Caco-2 (cell line): Measurements from ENCODE around the gene ATP8B1. TPM values are rescaled to one million over a fixed set of nuclear protein-coding genes. Genes with fewer than 3 reads are reported as not detected.

Experiments
- BruUV-seq: library from RNA; stranded (reverse); fragments of 400-500 nt; replicated peaks from 2 replicates; lab custom pipeline; 2021; lab: Mats Ljungman, UMichigan
- CTCF ChIA-PET: fragments of 300-600 bp; sonication (Branson Sonifier 250); formaldehyde crosslinking; loops from one replicate; lab custom pipeline; 2022; ENCODE audit warnings: antibody characterized with exemption; lab: Charles Lee
- POLR2A ChIA-PET: fragments of 300-600 bp; sonication (Branson Sonifier 250); formaldehyde crosslinking; loops from one replicate; lab custom pipeline; 2022; ENCODE audit warnings: antibody characterized with exemption; lab: Charles Lee
- DNase-seq, 2 experiments: peaks; one replicate each; pipeline versions ENCODE4 v3.0.0 to v3.0.0-alpha.2; 2020 to 2022
- H3K27me3 ChIP-seq: replicated peaks from 2 replicates; pipeline ENCODE4 v1.6.0; 2011; ENCODE audit warnings: low read length; ENCODE audit not compliant: control insufficient read depth, insufficient read depth
- H3K36me3 ChIP-seq: 2 replicates; pipeline ENCODE4 v1.5.1; 2011; ENCODE audit warnings: low read length; ENCODE audit not compliant: control insufficient read depth, insufficient read depth
- H3K4me1 ChIP-seq: fragments of 250-450 bp; sonication (Bioruptor Pico); 2 replicates; pipeline ENCODE4 v1.5.1; 2020; ENCODE audit warnings: mild to moderate bottlenecking
- H3K4me3 ChIP-seq: 2 replicates; pipeline ENCODE4 v1.5.1; 2011; ENCODE audit warnings: low read depth, mild to moderate bottlenecking, control low read depth, low read length
- H3K9me3 ChIP-seq: fragments of 250-450 bp; sonication (Bioruptor Pico); 2 replicates; pipeline ENCODE4 v1.5.1; 2020; ENCODE audit warnings: mild to moderate bottlenecking, moderate library complexity
- H3K27ac Mint-ChIP-seq: one replicate; pipeline ENCODE4 v1.8.0; 2022; ENCODE audit warnings: mixed read lengths; ENCODE audit not compliant: unreplicated experiment
- H3K27me3 Mint-ChIP-seq: one replicate; pipeline ENCODE4 v1.8.0; 2022; ENCODE audit warnings: mixed read lengths; ENCODE audit not compliant: insufficient read depth, unreplicated experiment
- H3K36me3 Mint-ChIP-seq: one replicate; pipeline ENCODE4 v1.8.0; 2022; ENCODE audit warnings: mild to moderate bottlenecking, mixed read lengths; ENCODE audit not compliant: insufficient read depth, unreplicated experiment
- H3K4me1 Mint-ChIP-seq: one replicate; pipeline ENCODE4 v1.8.0; 2022; ENCODE audit warnings: low read depth, mixed read lengths; ENCODE audit not compliant: unreplicated experiment
- H3K4me3 Mint-ChIP-seq: one replicate; pipeline ENCODE4 v1.8.0; 2022; ENCODE audit warnings: mild to moderate bottlenecking, moderate library complexity, mixed read lengths; ENCODE audit not compliant: unreplicated experiment
- H3K9me3 Mint-ChIP-seq: one replicate; pipeline ENCODE4 v1.8.0; 2022; ENCODE audit warnings: mixed read lengths; ENCODE audit not compliant: unreplicated experiment
- intact Hi-C: fragments of 100-400 bp; cut with micrococcal nuclease; formaldehyde crosslinking; loops from one replicate; pipeline ENCODE4 v1.10.0; 2022; ENCODE audit not compliant: unreplicated experiment
- total RNA-seq: library from RNA; stranded (reverse); gene quantifications from 2 replicates; pipeline ENCODE4 v1.2.3, GENCODE V29; 2022
- TF ChIP-seq, protein P1 (sequence below), 2 experiments: fragments of 200-600 bp in 1 of 2; IDR thresholded peaks; 1 replicate in 1 of 2; 2 replicates in 1 of 2; pipeline versions ENCODE4 v1.5.1 to v1.8.0; 2011 to 2022; ENCODE audit warnings: antibody characterized with exemption in 1 of 2, control low read depth in 1 of 2, inconsistent platforms in 1 of 2, low read depth in 1 of 2, low read length in 1 of 2, mild to moderate bottlenecking in 1 of 2, moderate library complexity in 1 of 2; ENCODE audit not compliant: insufficient read depth in 1 of 2, severe bottlenecking in 1 of 2, unreplicated experiment in 1 of 2

Gene ATP8B1
- total RNA-seq, 1 experiment from 2014 or later: 31.6 TPM

DNA sequence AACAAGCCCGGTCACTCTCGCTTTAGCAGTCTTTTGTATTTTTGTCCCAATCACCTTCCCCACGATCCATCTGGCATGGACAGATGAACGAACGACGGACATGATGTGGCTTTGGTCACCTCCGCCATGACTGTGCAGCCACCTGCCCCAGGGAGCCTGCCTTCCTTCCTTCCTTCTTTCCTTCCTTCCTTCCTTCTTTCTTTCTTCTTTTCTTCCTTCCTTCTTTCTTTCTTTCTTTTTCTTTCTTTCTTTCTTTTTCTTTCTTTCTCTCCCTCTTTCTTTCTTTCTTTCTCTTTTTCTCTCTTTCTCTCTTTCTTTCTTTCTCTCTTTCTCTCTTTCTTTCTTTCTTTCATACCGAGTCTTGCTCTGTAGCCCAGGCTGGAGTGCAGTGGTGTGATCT, 39.0 kb downstream of the ATP8B1 start:
- CTCF ChIA-PET: no interaction called here
- no peaks in the 10 kb centered on the region for H3K27me3 Mint-ChIP-seq
- no peaks in the 10 kb centered on the region for H3K27me3 ChIP-seq
- H3K4me3 Mint-ChIP-seq: no peak overlapping the region
- H3K9me3 Mint-ChIP-seq: no peaks in the 10 kb centered on the region
- no peaks in the 10 kb centered on the region for H3K9me3 ChIP-seq
- POLR2A ChIA-PET: no interaction called here
- H3K4me1 ChIP-seq: no peaks in the 10 kb centered on the region
- H3K36me3 ChIP-seq: no peaks in the 10 kb centered on the region
- peaks cover 7% of the 10 kb centered on the region for H3K36me3 Mint-ChIP-seq
- H3K4me3 ChIP-seq: no peak overlapping the region
- intact Hi-C loops: loop anchor here (5.0 kb wide), 1 partner anchor 38 kb away; the partner anchor contains the start of gene ATP8B1
- BruUV-seq: no TSS peak
- TF ChIP-seq, protein P1, sequence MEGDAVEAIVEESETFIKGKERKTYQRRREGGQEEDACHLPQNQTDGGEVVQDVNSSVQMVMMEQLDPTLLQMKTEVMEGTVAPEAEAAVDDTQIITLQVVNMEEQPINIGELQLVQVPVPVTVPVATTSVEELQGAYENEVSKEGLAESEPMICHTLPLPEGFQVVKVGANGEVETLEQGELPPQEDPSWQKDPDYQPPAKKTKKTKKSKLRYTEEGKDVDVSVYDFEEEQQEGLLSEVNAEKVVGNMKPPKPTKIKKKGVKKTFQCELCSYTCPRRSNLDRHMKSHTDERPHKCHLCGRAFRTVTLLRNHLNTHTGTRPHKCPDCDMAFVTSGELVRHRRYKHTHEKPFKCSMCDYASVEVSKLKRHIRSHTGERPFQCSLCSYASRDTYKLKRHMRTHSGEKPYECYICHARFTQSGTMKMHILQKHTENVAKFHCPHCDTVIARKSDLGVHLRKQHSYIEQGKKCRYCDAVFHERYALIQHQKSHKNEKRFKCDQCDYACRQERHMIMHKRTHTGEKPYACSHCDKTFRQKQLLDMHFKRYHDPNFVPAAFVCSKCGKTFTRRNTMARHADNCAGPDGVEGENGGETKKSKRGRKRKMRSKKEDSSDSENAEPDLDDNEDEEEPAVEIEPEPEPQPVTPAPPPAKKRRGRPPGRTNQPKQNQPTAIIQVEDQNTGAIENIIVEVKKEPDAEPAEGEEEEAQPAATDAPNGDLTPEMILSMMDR (IDR thresholded peaks at IDR 0.05; ENCODE audit: insufficient read depth in 1 of 2, low read depth in 1 of 2, low read length in 1 of 2, severe bottlenecking in 1 of 2, unreplicated experiment in 1 of 2): no peak
- peaks cover 5% of the 10 kb centered on the region for H3K4me1 Mint-ChIP-seq
- DNase-seq: no peak
- H3K27ac Mint-ChIP-seq: peak overlapping the region; percentile 14

DNA sequence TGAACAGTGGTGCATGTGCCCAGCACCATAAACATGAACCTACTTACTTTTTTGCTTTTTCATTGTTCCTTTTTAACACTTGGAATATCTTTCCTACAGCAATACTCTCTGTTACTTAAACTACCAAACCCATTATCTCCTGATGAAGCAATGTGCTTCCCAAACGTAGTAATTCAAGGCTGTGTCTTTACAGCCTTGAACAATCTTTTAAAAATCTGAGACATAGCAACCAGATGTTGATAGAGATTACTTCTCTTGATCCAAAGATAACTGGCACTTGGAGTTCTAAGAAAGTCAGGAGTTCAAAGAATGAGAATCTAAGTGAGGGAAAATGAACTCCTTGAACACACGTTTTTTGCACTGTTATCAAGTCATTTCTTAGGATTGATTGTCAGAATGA, 40.4 kb downstream of the ATP8B1 start:
- intact Hi-C loops: loop anchor here (5.0 kb wide), 1 partner anchor 40 kb away; the partner anchor contains the start of gene ATP8B1
- BruUV-seq: no TSS peak
- H3K4me3 ChIP-seq: no peak overlapping the region
- ChIA-PET POLR2A (no interaction called here), CTCF (no interaction called here)
- Mint-ChIP-seq H3K27ac (no peak overlapping the region), H3K4me1 (peaks cover 5% of the 10 kb centered on the region), H3K9me3 (no peaks in the 10 kb centered on the region), H3K27me3 (no peaks in the 10 kb centered on the region), H3K4me3 (no peak overlapping the region), H3K36me3 (peaks cover 7% of the 10 kb centered on the region)
- no peaks in the 10 kb centered on the region for H3K4me1 ChIP-seq
- H3K36me3 ChIP-seq: no peaks in the 10 kb centered on the region
- no peak for DNase-seq
- TF ChIP-seq, protein P1 (IDR thresholded peaks at IDR 0.05; ENCODE audit: insufficient read depth in 1 of 2, low read depth in 1 of 2, low read length in 1 of 2, severe bottlenecking in 1 of 2, unreplicated experiment in 1 of 2): no peak
- no peaks in the 10 kb centered on the region for H3K9me3 ChIP-seq
- H3K27me3 ChIP-seq: no peaks in the 10 kb centered on the region

DNA sequence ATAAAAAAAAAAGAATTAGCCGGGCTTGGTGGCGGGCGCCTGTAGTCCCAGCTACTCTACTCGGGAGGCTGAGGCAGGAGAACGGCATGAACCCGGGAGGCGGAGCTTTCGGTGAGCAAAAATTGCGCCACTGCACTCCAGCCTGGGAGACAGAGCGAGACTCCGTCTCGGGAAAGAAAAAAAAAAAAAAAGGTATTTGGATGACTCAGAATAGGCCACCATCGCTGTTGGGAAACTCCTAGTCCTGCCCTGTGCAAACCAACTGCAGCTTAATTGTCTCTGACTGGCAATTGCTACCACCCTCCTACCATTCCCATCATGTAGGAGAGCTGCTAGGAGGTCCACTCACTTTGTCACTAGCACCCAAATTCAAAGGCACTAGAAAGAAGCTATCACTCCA, 43.5 kb downstream of the ATP8B1 start:
- DNase-seq: no peak
- H3K4me3 ChIP-seq: no peak overlapping the region

More for the DNA sequence above, 43.5 kb downstream of the ATP8B1 start:
- TF ChIP-seq, protein P1 (IDR thresholded peaks at IDR 0.05; ENCODE audit: insufficient read depth in 1 of 2, low read depth in 1 of 2, low read length in 1 of 2, severe bottlenecking in 1 of 2, unreplicated experiment in 1 of 2): no peak
- no peaks in the 10 kb centered on the region for H3K9me3 Mint-ChIP-seq
- H3K27me3 Mint-ChIP-seq: no peaks in the 10 kb centered on the region
- Histone ChIP-seq H3K9me3 (no peaks in the 10 kb centered on the region), H3K36me3 (no peaks in the 10 kb centered on the region; the same call in 1 of the 2 replicates), H3K4me1 (no peaks in the 10 kb centered on the region), H3K27me3 (no peaks in the 10 kb centered on the region)
- H3K4me3 Mint-ChIP-seq: no peak overlapping the region
- no peak overlapping the region for H3K27ac Mint-ChIP-seq
- peaks cover 5% of the 10 kb centered on the region for H3K4me1 Mint-ChIP-seq
- peaks cover 13% of the 10 kb centered on the region for H3K36me3 Mint-ChIP-seq
- no TSS peak for BruUV-seq
- ChIA-PET CTCF (no interaction called here), POLR2A (no interaction called here)
- intact Hi-C loops: loop anchor here (5.0 kb wide), 1 partner anchor 43 kb away; the partner anchor contains the start of gene ATP8B1
